ENCODE measurements around the gene NUDT8. TPM values are rescaled to one million over a fixed set of nuclear protein-coding genes. Genes with fewer than 3 reads are reported as not detected.

Gene NUDT8
- total and polyA plus RNA-seq, 2 experiments from 2014 or later = 5.0 to 15.1 TPM

DNA sequence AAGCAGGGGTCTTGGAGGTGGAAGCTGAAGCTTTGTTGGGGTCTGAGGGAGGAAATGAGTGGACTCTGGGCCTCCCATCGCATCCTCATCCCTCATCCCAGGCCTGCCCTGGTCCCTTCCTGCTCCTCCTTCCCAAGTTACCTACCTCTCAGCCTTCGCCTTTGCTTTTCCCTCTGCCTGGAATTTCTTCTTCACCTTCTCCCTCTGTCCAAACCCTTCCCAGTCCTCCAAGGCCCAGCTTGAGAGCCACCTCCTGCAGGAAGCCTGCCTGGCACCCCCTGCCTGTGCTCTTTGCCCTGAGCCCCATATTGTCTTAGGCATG is 2.1 kb upstream of the NUDT8 start (continued):
- TF ChIP-seq, protein P1, sequence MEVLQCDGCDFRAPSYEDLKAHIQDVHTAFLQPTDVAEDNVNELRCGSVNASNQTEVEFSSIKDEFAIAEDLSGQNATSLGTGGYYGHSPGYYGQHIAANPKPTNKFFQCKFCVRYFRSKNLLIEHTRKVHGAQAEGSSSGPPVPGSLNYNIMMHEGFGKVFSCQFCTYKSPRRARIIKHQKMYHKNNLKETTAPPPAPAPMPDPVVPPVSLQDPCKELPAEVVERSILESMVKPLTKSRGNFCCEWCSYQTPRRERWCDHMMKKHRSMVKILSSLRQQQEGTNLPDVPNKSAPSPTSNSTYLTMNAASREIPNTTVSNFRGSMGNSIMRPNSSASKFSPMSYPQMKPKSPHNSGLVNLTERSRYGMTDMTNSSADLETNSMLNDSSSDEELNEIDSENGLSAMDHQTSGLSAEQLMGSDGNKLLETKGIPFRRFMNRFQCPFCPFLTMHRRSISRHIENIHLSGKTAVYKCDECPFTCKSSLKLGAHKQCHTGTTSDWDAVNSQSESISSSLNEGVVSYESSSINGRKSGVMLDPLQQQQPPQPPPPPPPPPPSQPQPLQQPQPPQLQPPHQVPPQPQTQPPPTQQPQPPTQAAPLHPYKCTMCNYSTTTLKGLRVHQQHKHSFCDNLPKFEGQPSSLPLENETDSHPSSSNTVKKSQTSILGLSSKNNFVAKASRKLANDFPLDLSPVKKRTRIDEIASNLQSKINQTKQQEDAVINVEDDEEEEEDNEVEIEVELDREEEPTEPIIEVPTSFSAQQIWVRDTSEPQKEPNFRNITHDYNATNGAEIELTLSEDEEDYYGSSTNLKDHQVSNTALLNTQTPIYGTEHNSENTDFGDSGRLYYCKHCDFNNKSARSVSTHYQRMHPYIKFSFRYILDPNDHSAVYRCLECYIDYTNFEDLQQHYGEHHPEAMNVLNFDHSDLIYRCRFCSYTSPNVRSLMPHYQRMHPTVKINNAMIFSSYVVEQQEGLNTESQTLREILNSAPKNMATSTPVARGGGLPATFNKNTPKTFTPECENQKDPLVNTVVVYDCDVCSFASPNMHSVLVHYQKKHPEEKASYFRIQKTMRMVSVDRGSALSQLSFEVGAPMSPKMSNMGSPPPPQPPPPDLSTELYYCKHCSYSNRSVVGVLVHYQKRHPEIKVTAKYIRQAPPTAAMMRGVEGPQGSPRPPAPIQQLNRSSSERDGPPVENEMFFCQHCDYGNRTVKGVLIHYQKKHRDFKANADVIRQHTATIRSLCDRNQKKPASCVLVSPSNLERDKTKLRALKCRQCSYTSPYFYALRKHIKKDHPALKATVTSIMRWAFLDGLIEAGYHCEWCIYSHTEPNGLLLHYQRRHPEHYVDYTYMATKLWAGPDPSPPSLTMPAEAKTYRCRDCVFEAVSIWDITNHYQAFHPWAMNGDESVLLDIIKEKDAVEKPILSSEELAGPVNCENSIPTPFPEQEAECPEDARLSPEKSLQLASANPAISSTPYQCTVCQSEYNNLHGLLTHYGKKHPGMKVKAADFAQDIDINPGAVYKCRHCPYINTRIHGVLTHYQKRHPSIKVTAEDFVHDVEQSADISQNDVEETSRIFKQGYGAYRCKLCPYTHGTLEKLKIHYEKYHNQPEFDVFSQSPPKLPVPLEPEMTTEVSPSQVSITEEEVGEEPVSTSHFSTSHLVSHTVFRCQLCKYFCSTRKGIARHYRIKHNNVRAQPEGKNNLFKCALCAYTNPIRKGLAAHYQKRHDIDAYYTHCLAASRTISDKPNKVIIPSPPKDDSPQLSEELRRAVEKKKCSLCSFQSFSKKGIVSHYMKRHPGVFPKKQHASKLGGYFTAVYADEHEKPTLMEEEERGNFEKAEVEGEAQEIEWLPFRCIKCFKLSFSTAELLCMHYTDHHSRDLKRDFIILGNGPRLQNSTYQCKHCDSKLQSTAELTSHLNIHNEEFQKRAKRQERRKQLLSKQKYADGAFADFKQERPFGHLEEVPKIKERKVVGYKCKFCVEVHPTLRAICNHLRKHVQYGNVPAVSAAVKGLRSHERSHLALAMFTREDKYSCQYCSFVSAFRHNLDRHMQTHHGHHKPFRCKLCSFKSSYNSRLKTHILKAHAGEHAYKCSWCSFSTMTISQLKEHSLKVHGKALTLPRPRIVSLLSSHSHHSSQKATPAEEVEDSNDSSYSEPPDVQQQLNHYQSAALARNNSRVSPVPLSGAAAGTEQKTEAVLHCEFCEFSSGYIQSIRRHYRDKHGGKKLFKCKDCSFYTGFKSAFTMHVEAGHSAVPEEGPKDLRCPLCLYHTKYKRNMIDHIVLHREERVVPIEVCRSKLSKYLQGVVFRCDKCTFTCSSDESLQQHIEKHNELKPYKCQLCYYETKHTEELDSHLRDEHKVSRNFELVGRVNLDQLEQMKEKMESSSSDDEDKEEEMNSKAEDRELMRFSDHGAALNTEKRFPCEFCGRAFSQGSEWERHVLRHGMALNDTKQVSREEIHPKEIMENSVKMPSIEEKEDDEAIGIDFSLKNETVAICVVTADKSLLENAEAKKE (CRISPR knock-in tag; IDR thresholded peaks at IDR 0.05) = no peak
- no peak for TF ChIP-seq NANOG (IDR thresholded peaks at IDR 0.05; ENCODE audit: borderline replicate concordance)
- no peak for TF ChIP-seq STAT1 (IDR thresholded peaks at IDR 0.05; ENCODE audit: unreplicated experiment)
- no peak for TF ChIP-seq POLR2AphosphoS5 (IDR thresholded peaks at IDR 0.05; ENCODE audit: low read depth)

- H3K36me3 Mint-ChIP-seq (ENCODE audit: low read depth) = peaks cover 5% of the 10 kb centered on the region
- no peak for ATAC-seq
- Histone ChIP-seq H4K20me1 (replicated peaks; ENCODE audit: insufficient read depth) (no peaks in the 10 kb centered on the region), H3K4me3 (no peak overlapping the region; the same call in 1 of the 2 replicates), H3K27ac (ENCODE audit: low read depth) (no peak overlapping the region), H3K4me1 (ENCODE audit: insufficient read depth) (peaks cover 10% of the 10 kb centered on the region; the same call in 1 of the 2 replicates), H3F3A (replicated peaks; ENCODE audit: low read depth) (peaks cover 5% of the 10 kb centered on the region; the same call in 1 of the 2 replicates), H3K27me3 (ENCODE audit: insufficient read depth) (no peaks in the 10 kb centered on the region), H3K9me2 (ENCODE audit: insufficient read depth) (no peaks in the 10 kb centered on the region), H3K4me2 (peak overlapping the region; percentile 87), H2AFZ (no peak overlapping the region), H3K36me3 (ENCODE audit: insufficient read depth) (no peaks in the 10 kb centered on the region), H3K79me2 (replicated peaks; ENCODE audit: insufficient read depth) (no peaks in the 10 kb centered on the region)
- H3K9me3 Mint-ChIP-seq = no peaks in the 10 kb centered on the region; the same call in 1 of the 3 replicates
- no peak overlapping the region for H3K27ac Mint-ChIP-seq
- H3K4me3 Mint-ChIP-seq = peak overlapping the region; percentile 78; the same call in 2 of the 3 replicates
- peaks cover 30% of the 10 kb centered on the region for H3K27me3 Mint-ChIP-seq (ENCODE audit: insufficient read depth, low read depth, poor library complexity)
- peaks cover 20% of the 10 kb centered on the region; the same call in 2 of the 3 replicates for H3K4me1 Mint-ChIP-seq
- DNase-seq (ENCODE audit: low spot score) = no peak
- TF ChIP-seq, protein P2, sequence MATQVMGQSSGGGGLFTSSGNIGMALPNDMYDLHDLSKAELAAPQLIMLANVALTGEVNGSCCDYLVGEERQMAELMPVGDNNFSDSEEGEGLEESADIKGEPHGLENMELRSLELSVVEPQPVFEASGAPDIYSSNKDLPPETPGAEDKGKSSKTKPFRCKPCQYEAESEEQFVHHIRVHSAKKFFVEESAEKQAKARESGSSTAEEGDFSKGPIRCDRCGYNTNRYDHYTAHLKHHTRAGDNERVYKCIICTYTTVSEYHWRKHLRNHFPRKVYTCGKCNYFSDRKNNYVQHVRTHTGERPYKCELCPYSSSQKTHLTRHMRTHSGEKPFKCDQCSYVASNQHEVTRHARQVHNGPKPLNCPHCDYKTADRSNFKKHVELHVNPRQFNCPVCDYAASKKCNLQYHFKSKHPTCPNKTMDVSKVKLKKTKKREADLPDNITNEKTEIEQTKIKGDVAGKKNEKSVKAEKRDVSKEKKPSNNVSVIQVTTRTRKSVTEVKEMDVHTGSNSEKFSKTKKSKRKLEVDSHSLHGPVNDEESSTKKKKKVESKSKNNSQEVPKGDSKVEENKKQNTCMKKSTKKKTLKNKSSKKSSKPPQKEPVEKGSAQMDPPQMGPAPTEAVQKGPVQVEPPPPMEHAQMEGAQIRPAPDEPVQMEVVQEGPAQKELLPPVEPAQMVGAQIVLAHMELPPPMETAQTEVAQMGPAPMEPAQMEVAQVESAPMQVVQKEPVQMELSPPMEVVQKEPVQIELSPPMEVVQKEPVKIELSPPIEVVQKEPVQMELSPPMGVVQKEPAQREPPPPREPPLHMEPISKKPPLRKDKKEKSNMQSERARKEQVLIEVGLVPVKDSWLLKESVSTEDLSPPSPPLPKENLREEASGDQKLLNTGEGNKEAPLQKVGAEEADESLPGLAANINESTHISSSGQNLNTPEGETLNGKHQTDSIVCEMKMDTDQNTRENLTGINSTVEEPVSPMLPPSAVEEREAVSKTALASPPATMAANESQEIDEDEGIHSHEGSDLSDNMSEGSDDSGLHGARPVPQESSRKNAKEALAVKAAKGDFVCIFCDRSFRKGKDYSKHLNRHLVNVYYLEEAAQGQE (IDR thresholded peaks at IDR 0.05; ENCODE audit: unreplicated experiment) = no peak
- TF ChIP-seq, protein P3, sequence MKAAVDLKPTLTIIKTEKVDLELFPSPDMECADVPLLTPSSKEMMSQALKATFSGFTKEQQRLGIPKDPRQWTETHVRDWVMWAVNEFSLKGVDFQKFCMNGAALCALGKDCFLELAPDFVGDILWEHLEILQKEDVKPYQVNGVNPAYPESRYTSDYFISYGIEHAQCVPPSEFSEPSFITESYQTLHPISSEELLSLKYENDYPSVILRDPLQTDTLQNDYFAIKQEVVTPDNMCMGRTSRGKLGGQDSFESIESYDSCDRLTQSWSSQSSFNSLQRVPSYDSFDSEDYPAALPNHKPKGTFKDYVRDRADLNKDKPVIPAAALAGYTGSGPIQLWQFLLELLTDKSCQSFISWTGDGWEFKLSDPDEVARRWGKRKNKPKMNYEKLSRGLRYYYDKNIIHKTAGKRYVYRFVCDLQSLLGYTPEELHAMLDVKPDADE (IDR thresholded peaks at IDR 0.05) = no peak
- TF ChIP-seq ZNF331 (CRISPR knock-in tag; IDR thresholded peaks at IDR 0.05; ENCODE audit: low read depth) = no peak
- TF ChIP-seq EZH2phosphoT487 (IDR thresholded peaks at IDR 0.05; ENCODE audit: unreplicated experiment) = no peak
Measured at GRCh38 chr11:67631411-67631810, 1.7 kb upstream of the NUDT8 start.

All from GM23338 (cell line).